Sigmoid colon (tissue), 7 donors: ENCODE measurements around the gene CST7. TPM values are rescaled to one million over a fixed set of nuclear protein-coding genes. Genes with fewer than 3 reads are reported as not detected.
A peak's percentile ranks its signal among the peaks of the same experiment; 100 is the strongest.

ENCODE experiments used
- DNase-seq: peaks from one replicate; pipeline ENCODE4 v3.0.0-alpha.2; 2019
- H3K27ac ChIP-seq, 4 donors: fragments of 200-600 bp; sonication (generic); one replicate each; pipeline ENCODE4 v1.5.1; 2016 to 2019; ENCODE audit warnings: mild to moderate bottlenecking in 1 of 4
- H3K27me3 ChIP-seq, 3 donors: fragments of 200-600 bp; sonication (generic); one replicate each; pipeline ENCODE4 v1.5.1; 2019; ENCODE audit warnings: mild to moderate bottlenecking in 1 of 3
- H3K36me3 ChIP-seq, 4 donors: fragments of 200-600 bp; sonication (generic); one replicate each; pipeline ENCODE4 v1.5.1; 2016 to 2019
- H3K4me1 ChIP-seq, 4 donors: fragments of 200-600 bp; sonication (generic); one replicate each; pipeline ENCODE4 v1.5.1; 2017 to 2019
- H3K4me3 ChIP-seq, 4 donors: fragments of 200-600 bp; sonication (generic); one replicate each; pipeline ENCODE4 v1.5.1; 2017 to 2019; ENCODE audit warnings: mild to moderate bottlenecking in 2 of 4, moderate library complexity in 1 of 4
- H3K9me3 ChIP-seq, 4 donors: fragments of 200-600 bp in 3 of 4; sonication (generic) in 3 of 4; one replicate each; pipeline versions ENCODE4 v1.5.1 to v1.6.1; 2013 to 2019
- POLR2AphosphoS5 ChIP-seq, 4 donors: sonication (generic); formaldehyde crosslinking; IDR thresholded peaks; one replicate each; pipeline ENCODE4 v1.6.1; 2017; ENCODE audit warnings: antibody characterized with exemption in 4 of 4
- WGBS, 2 donors: extraction: QIAGEN DNeasy Blood & Tissue Kit; methylation state at CpG; one replicate each; pipeline ENCODE4 v1.1.7; 2013; 5-methylcytosine and 5-hydroxymethylcytosine counted together
- intact Hi-C: fragments of 100-400 bp; cut with DNase I; formaldehyde crosslinking; loops from one replicate; pipeline ENCODE4 v1.15.1; 2023
- polyA plus RNA-seq, 3 donors: library from polyadenylated mRNA; stranded (reverse); fragments of 200-250 nt; gene quantifications; one replicate each; pipeline ENCODE4 v1.2.3, GENCODE V29; 2013
- small RNA-seq, 3 donors: library from RNA; depleted of rRNA; stranded (forward); fragments of <200 nt; gene quantifications; one replicate each; pipeline ENCODE3, GENCODE V24; 2016
- total RNA-seq, 4 donors: library from RNA; depleted of rRNA; stranded (reverse); fragments of >200 nt; gene quantifications; one replicate each; pipeline ENCODE4 v1.1.0, GENCODE V29; 2016
- donor health status: healthy with polysubstance abuse.
- donor health status: Bipolar disorder and iron deficiency.
- donor health status: healthy.

Gene CST7
- total and polyA plus RNA-seq, 7 donors = 0.66 to 10.4 (median 3.7) TPM; not detected in 1

- TF ChIP-seq POLR2AphosphoS5 (IDR thresholded peaks at IDR 0.05) = no peak
- intact Hi-C loops = no loop called here
- Histone ChIP-seq H3K9me3 (no peaks in the 10 kb centered on the region), H3K4me1 (peaks cover 0 to 49% (median 30%) of the 10 kb centered on the region in 4 donors), H3K27ac (peak overlapping the region in 3 of 4 donors; percentile 57 to 79 (median 64)), H3K4me3 (no peak overlapping the region), H3K36me3 (peaks cover 11 to 76% (median 41%) of the 10 kb centered on the region in 4 donors), H3K27me3 (no peaks in the 10 kb centered on the region)
- WGBS, 2 donors = 95 to 96% methylated on average over 11 of the region's 11 CpGs
- peak; percentile 57 for DNase-seq
Measured at GRCh38 chr20:25008388-25009217, 59.5 kb downstream of the CST7 start.

Small RNA genes lying within 50 kb of the gene (small RNA-seq; reads per million reads assigned to genes)
- gene RNU6-1257P = 0 reads per million in 3 donors

Other genes with a start within 250 kb of the CST7 start
- 10 to 100 TPM; 22.7 to 35.3 (median 28.9) TPM for gene APMAP, start 43.5 kb downstream of the CST7 start, total RNA-seq
- gene APMAP, start 43.5 kb downstream of the CST7 start, polyA plus RNA-seq = 10 to 100 TPM in 2 of 3 donors, 1 to 10 TPM in 1; 9.6 to 55.8 (median 25.2) TPM
- 10 to 100 TPM; 27.1 to 41.0 (median 30.5) TPM for gene ACSS1, start 108.9 kb downstream of the CST7 start, total RNA-seq
- gene ACSS1, start 108.9 kb downstream of the CST7 start, polyA plus RNA-seq = 10 to 100 TPM; 20.1 to 24.7 (median 21.0) TPM
- not detected for gene VSX1, start 132.9 kb downstream of the CST7 start, total RNA-seq
- gene VSX1, start 132.9 kb downstream of the CST7 start, polyA plus RNA-seq = under 1 TPM in 1 of 3 donors, not detected in 2; 0.03 TPM
- gene ENTPD6, start 246.4 kb downstream of the CST7 start, total RNA-seq = 10 to 100 TPM; 26.0 to 48.2 (median 37.2) TPM
- 100 to 1,000 TPM in 1 of 3 donors, 10 to 100 TPM in 2; 33.0 to 117 (median 48.6) TPM for gene ENTPD6, start 246.4 kb downstream of the CST7 start, polyA plus RNA-seq